SK-N-MC (cell line): ENCODE measurements around the gene POLD1.

Source experiments
- EZH2 ChIP-seq: fragments of 200-600 bp; sonication (generic); IDR thresholded peaks from one replicate; pipeline ENCODE4 v1.6.1; 2017; ENCODE audit warnings: antibody characterized with exemption
- POLR2AphosphoS5 ChIP-seq: IDR thresholded peaks from 2 replicates; pipeline ENCODE4 v1.6.1; 2012; ENCODE audit warnings: mild to moderate bottlenecking, low read depth, low read length, borderline replicate concordance

DNA sequence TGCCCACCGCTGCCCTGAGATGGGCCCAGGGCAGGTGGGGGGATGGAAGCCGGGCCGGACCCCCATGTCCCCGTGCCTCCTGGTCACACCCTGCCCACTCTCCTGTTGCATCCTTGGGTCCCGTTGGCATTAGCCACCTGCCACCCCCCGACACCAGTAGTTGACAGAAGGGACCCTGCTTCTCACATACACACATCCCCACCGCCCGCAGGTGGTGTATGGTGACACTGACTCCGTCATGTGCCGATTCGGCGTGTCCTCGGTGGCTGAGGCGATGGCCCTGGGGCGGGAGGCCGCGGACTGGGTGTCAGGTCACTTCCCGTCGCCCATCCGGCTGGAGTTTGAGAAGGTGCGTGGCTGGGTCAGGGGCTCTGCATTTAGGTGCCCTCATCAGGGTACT, 29.4 kb downstream of the POLD1 start:
- no peak for TF ChIP-seq POLR2AphosphoS5
- no peak for TF ChIP-seq EZH2
